Measurements from ENCODE around the gene PLS3.
"Not testable (repeated sequence)": the region's sequence is repeated elsewhere in the genome, so short reads cannot be mapped to it uniquely, and the experiment has no call there.

Gene PLS3

GRCh38 chrX:115560978-115561604 lies at the start of gene PLS3:
Gene PLS3 (plus strand): TSS chrX:115561174. CDS start chrX:115610251, 49,077 bp downstream.
- peak; percentile 4 for DNase-seq

GRCh38 chrX:115518113-115518512 lies 42.9 kb upstream of the PLS3 start:
- no peak for DNase-seq

DNA sequence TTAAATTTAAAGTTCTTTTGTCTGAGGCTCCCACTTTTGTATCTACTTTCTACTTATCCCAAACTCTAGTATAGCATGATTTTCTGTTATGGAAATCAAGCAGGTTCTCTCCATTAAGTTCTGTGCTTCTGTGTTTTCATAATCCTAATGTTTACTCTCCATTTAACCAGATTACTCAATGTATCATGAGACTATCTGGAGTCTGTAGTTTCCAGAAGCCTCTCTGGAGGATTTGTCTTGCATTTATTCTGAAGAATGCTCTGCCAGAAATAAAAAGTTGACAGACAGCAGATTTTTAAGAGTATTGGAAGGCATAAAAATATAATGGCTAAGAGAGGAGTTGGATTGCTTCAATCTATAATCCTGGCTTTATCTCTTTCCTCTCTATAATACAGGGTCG lies 39.2 kb upstream of the PLS3 start:
- no peak for DNase-seq

DNA sequence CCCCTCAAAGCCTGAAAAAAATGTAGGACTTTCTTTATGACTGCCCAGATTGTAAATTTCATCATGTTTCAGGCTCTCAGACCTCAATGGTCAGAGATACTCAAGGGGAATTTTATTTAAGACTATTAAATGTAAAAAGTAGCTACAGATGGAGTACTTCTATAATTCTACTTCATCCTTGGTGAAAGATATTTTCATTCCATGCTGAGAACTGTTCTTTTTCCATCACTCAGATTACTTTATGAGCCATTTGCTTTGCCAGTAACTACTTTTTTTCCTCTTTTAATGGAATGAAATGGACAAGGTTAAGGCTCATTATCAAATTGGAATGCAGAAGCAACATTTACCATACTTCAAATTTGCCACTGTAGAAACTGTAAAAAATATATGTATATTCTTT lies 38.0 kb upstream of the PLS3 start:
- no peak for DNase-seq

DNA sequence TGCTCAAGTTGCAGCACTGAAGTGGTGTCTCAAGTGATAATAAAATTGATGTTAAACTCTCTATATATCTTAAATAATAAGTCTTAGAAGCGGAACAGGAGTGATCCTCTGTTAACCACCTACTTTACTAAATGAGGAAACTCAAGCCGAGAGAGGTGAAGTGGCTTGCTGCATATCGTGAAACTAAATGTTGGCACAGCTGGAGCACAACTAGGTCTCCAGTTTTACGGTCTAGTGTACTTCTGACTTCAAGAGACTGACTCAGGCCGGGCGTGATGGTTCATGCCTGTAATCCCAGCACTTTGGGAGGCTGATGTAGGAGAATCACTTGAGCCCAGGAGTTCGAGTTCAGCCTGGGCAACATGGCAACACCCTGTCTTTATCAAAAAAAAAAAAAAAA lies 35.5 kb upstream of the PLS3 start:
- DNase-seq: no peak

DNA sequence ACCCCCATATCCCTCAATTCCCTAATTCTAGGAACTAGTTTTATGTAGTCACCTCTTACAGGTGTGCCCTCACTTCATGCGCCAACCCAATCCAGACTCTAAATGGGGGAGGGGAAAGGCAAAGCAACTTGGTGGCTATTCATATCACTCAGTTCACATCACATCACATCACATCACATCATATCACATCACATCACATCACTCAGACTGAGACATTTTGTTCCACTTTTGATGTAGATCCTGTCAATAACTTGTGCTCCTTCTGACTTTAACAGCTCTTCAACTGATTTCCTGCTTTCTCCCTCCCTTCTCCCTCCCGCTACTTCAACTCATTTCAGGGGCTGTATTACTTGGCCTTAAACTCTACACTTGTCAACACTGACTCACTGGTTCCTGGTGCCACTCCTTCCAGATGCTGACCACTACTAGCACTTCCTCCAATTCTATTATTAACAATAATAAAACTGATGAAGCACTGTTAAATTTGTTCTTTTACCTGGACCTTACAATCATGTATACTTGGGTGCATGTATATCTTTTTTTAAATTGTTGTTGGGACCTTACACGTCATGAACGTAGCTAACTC lies 29.1 kb upstream of the PLS3 start:
- DNase-seq: no peak

- DNase-seq: no peak
These were observed 27.5 kb upstream of the PLS3 start for GRCh38 chrX:115533485-115533884.

DNA sequence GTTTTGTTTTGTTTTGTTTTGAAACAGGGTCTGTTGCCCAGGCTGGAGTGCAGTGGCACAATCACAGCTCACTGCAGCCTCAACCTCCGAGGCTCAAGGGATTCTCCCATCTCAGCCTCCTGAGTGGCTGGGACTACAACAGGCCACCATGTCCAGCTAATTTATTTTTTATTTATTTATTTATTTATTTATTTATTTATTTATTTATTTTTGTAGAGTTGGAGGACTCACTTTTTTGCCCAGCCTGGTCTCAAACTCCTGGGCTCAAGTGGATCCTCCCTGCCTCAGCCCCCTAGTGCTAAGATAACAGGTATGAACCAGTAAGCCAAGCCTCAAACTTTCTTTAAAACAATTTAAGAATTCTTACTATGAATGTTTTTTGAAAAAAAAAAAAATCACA lies 26.6 kb upstream of the PLS3 start:
- DNase-seq: no peak

DNA sequence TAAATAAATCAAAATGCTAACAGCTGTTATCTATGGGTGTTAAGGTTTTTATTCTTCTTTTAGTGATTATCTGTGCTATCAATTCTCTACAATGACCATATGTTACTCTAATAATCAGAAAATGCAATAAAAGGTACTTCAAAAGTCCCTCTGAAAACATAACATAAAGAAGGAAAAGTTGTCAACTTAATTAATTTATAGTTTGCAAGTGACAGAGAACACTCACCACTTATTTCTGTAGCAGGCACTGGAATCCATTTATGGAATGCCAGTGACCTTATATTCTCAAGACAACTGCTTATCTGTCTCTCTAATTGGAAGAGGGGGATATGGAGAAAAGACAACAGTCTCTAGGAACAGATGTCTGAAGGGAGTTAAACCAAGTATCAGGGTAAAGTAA lies 25.6 kb upstream of the PLS3 start:
- no peak for DNase-seq

GRCh38 chrX:115535844-115536243 lies 25.1 kb upstream of the PLS3 start:
- no peak for DNase-seq

GRCh38 chrX:115539841-115540240 lies 21.1 kb upstream of the PLS3 start:
- DNase-seq: no peak

DNA sequence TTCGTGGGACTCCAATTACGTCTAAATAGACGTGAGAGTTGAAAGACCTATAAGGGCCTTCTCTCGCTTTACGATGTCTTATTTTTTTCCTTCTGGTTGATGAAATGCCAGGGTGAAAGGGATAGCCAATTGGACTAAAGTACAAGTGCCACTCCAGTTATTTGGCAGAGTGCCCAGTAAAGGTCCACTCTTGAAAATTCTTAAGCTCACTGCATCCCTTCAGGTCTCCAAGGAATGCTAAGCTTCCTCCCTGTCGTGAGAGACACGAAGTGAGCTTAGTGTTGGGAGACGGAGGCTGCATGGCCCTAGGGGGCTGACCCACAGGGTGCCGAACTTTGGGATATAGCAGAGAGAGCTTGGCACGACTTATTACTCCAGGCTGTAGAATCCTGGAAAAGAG lies 19.9 kb upstream of the PLS3 start:
- not testable (repeated sequence) for DNase-seq

DNA sequence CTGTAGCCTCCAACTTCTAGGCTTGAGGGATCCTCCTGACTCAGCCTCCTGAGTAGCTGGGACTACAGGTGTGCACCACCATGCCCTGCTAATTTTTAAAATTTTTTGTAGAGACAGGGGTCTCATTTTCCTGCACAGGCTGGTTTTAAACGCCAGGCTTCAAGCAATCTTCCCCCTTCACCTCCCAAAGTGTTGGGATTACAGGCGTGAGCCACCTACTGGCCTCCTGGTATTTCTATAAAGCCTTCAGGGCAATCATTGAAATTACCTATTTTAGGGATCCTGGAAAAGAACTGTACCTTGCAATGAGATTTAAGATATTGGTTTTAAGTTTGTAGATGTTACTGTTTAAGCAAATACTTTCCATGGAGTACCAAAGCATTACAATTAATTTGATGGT lies 13.5 kb upstream of the PLS3 start:
- no peak for DNase-seq

- DNase-seq: no peak
These were observed 12.0 kb upstream of the PLS3 start for GRCh38 chrX:115549008-115549407.

DNA sequence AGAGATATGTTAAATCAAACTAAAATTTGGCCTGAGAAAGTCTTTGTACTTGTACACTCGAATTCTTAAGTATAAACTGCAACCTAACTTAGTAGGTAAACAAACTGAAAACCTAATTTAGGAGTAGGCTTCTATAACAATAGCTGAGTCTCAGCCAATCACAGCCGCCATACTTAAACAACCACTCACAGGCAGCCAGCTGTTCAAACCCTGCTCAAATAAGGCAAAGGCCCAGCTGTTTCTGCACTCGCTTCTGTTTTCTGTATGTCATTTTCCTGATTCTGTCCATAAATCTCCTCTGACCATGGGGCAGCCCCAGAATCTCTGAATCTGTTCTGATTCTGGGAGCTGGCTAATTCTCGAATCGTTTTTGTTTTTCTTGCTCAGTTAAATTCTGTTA lies 7.8 kb upstream of the PLS3 start:
- no peak for DNase-seq

GRCh38 chrX:115559672-115560071 lies 1.3 kb upstream of the PLS3 start:
- no peak for DNase-seq

GRCh38 chrX:115560211-115560977 lies 580 bp upstream of the PLS3 start:
- DNase-seq: no peak

DNA sequence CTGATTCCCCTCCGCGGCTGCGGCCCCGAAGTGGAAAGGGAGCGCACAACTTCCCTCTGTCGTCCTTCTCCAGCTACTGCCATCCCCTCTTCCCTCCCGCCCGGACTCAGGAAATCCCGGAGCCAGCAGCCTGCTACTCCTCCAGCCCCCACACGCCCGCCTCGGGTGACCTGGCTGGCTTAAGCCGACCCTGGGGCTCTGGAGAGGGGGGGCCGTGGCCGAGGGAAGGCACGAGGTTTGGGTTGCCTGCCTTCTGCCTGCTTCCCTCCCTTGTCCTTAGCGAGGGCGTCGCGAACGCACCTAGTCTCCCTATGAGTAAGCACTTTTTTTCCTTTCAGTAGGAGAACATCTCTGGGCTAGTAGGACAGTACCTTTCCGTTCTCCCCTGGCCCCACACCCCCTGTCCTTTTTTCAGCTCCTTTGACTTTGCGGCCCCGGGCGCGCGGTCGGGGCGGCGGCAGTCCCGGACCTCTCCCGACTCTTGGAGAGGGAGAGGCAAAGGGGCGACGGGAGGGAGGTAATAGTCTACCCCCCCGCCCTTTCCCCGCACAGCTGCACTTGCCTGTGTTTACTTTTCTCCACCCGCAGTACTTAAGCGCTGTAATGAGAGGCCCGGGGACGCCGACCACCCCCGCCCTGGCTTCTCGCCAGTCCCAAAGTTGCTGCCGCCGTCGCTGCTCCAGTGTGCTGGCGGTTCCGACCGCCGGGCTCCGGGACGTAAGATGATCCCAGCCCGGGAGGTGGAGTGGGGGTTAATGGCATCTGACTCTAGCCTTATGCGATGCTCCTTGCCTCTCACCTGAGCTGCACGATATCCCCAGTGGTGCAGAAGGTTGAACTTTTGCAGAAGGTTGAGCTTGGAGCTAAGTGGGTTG lies 868 bp downstream of the PLS3 start:
- no peak for DNase-seq

- DNase-seq: no peak
These were observed 1.5 kb downstream of the PLS3 start for GRCh38 chrX:115562480-115562847.

DNA sequence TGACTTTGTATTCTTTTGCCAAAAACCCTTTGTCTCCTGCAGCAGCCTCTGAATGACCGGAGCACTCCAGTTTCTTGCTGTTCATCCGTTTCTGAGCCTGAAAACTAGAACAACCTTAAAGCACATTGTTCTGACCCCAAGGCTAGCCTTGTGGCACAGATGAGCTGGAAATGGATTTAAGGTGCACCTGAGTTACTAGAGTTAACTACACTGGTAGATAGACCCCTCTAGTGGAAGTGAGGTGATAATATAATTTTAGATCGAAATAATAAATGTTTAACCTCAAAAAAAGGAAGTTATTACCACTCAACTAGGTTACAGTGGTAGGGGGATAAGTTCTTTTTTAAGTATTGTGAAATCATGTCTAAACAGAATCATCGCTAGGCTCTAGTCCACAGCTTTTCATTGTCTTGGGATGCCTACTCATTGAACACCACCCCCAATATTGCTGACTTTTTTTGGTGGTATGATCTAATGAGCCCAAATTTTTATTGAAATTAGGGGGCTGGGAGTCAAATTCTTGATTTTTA lies 2.7 kb downstream of the PLS3 start:
- no peak for DNase-seq

GRCh38 chrX:115564243-115564642 lies 3.3 kb downstream of the PLS3 start:
- no peak for DNase-seq

DNA sequence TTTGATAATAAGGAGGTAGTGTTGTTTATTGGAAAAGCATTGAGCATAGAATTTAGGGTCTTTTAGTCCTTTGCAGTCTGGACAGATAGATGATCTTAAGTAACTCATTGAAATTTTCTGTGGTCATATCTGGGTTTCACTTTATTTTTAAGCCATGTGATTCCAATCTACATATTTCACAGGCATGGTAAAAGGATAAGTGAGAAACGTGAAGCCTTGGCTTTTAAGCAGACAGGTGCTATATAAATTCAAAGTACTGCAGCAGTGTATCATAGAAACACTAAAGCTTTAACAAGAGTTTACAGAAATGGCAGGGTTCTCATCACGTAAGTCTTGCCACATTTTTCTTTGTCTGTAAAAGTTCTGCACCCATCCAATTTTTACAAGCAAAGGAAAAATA lies 4.9 kb downstream of the PLS3 start:
- DNase-seq: no peak

DNA sequence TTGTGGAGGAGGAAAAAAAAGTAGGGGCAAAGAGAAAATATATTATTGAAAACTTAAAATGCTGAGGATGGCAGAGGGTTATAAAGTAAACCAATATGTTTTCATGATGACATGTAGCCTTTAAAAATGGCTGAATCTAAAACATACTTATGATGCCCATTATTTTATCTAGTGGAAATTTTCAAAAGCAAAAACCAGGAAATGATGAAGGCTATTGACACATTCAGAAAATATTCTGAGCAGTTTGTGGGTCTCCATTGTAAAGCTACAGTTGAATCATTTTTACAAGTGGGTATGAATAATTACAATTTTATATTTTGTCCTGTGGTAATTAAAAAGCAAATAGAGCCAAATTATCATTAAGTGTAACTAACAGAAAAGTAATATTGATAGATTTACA lies 10.7 kb downstream of the PLS3 start:
- no peak for DNase-seq

Data from CD4-positive, alpha-beta T cell treated with Interleukin-17A for 4 hours (primary cell).